Hindlimb muscle (tissue), 1 donor: ENCODE data around the gene ARID3C. TPM values are rescaled to one million over a fixed set of nuclear protein-coding genes. Genes with fewer than 3 reads are reported as not detected.

Experiments
- DNase-seq: peaks from one replicate; pipeline ENCODE4 v3.0.0-alpha.2; 2013
- polyA plus RNA-seq: library from polyadenylated mRNA; unstranded; fragments of 120-200 nt; gene quantifications from one replicate; pipeline ENCODE4 v1.2.1, GENCODE V29; 2013; ENCODE audit not compliant: insufficient read length

ARID3C gene
- polyA plus RNA-seq, 1 donor: 0.18 TPM

GRCh38 chr9:34576597-34577399, 52.1 kb downstream of the ARID3C start:
- DNase-seq: no peak

DNA sequence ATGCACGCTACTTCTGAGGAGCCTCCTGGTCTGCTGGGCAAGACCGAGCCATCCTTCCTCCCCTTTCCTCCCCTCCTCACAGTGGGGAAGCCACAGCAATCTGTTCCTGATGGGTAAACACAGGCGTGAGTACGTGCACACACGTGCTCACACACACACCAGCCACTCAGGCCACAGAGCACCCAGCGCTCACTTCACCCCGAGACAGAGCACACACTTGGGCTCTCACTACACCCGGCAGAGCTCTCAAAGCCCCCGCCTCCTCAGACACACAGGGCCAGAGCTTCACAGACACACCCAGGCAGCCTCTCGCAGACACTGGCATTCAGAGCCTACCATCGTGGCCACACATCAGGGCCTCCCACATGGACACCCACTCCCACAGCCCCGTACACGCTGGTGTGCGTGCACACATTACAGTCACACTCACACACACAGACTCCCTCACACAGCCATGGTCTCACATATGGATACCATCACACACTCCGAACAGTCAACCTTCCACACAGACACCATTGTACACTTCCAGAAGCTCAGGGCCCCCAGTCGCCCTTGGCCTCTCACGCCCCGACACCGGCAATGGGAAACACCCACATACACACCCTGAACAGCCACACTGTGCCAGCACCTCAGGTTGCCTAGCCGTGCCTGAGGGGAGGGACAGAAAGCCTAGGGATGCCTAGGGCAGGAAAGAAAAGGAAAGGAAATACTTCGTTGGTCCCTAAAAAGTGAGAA, 52.8 kb downstream of the ARID3C start:
- DNase-seq: no peak

DNA sequence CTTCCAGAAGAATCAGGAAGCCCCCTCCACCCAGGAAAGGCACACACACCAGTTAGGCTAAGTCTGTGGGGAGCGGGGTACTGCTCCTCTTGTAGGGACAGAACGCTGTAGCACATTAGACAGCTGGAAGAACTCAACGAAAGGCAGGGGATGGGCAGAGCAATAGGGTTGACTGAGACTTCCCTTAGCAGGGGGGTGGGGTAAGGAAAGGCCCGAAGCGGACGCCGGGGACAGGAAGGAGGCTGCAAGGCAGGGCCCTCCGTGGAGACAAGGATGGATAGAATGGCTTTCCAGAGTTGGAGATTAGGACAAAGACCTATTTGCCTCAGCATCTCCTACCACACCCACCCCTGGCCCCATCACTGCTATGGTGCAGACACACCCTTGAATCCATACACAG, 53.6 kb downstream of the ARID3C start:
- no peak for DNase-seq

- no peak for DNase-seq
Observed at GRCh38 chr9:34574571-34574970, 54.3 kb downstream of the ARID3C start.

DNA sequence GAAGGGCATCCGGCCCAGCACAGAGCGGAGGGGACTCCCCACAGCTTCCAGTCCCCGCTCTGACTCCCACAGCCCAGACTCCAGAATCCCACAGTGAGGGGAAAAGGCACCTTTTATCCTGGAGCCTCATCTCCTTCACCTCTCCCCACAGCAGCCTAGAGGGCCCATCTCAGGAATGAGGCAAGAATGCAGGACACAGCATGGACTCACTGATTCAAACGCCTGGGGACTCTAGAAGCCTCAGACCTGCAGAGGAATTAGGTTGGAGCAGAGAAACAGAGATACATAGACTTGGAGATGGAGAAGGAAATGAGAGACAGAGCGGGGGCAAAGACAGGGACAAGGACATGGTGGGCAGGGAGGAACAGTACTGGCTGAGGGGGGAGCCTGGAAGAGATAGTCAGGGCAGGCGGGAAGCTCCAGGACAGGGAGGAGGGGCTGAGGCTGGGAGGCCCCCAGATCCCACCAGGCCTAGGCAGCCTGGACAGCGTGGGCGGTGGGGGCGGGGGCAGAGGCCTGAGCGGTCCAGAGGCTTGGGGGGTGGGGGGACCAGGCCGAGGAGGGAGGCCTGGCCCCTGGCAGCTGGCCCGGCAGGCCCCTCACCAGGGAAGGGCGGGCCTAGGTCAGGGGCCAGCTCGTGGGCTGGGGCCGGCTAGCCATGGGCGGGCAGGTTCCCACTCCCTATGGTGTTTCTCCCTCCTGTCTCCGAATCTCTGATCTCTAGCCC, 55.1 kb downstream of the ARID3C start:
- no peak for DNase-seq

- no peak for DNase-seq
Observed at GRCh38 chr9:34572628-34573027, 56.2 kb downstream of the ARID3C start.

GRCh38 chr9:34572092-34572491, 56.8 kb downstream of the ARID3C start:
- no peak for DNase-seq

DNA sequence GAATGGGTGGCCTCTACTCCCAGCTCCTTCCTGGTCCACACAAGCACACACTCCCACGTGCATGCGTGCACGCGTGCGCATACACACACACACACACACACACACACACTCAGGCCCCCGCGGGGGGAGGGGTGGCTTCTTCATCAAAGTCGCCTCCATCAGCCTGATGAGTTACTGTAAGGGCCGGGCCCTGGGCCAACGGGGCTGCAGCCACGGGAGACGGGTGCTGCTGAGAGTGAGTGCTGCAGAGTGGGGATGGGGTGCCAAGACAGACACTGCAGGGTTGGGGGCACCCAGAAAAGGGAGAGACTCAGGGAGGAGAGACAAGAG, 57.4 kb downstream of the ARID3C start:
- no peak for DNase-seq

Other genes with a start within 250 kb of the ARID3C start
- 14.1 TPM for gene FAM219A, start 170.5 kb downstream of the ARID3C start, polyA plus RNA-seq
- not detected for gene DNAI1, start 170.3 kb downstream of the ARID3C start, polyA plus RNA-seq
- 4.3 TPM for gene ENHO, start 106.1 kb downstream of the ARID3C start, polyA plus RNA-seq
- gene CNTFR, start 39.3 kb downstream of the ARID3C start, polyA plus RNA-seq: 53.8 TPM
- 20.9 TPM for gene RPP25L, start 17.0 kb downstream of the ARID3C start, polyA plus RNA-seq
- 71.7 TPM for gene DCTN3, start 8.6 kb downstream of the ARID3C start, polyA plus RNA-seq
- 52.0 TPM for gene SIGMAR1, start 8.7 kb upstream of the ARID3C start, polyA plus RNA-seq
- 46.6 TPM for gene GALT, start 17.6 kb upstream of the ARID3C start, polyA plus RNA-seq
- 96.1 TPM for gene IL11RA, start 23.1 kb upstream of the ARID3C start, polyA plus RNA-seq
- gene CCL27, start 33.6 kb upstream of the ARID3C start, polyA plus RNA-seq: 0.67 TPM
- not detected for gene CCL19, start 62.2 kb upstream of the ARID3C start, polyA plus RNA-seq
- gene CCL21, start 81.1 kb upstream of the ARID3C start, polyA plus RNA-seq: 4.3 TPM